ENCODE data around the gene LRPAP1. TPM values are rescaled to one million over a fixed set of nuclear protein-coding genes. Genes with fewer than 3 reads are reported as not detected.

The LRPAP1 gene
- total and polyA plus RNA-seq, 2 experiments from 2014 or later = 63.0 to 82.5 TPM

DNA sequence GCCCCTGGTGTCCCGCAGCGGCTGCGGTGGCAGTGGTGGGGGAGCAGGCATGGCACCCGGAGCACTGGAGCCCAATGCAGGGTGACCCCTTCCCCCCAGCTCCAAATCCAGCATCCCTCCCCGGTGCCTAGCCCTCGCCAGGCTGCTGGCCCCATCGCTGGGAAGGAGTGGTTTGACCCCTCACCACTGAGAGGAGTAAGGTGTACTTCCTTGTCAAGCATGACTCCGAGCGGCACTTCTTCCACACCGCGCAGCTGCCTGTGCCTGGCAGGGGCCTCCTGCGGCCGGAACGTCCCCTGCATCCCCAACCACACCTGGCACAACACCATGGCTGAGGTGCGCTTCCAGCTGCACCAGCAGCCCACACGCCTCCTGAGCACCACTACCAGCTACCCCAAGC, 27.0 kb downstream of the LRPAP1 start:
- no peak for DNase-seq (ENCODE audit: low spot score)
- Histone ChIP-seq H3K4me1 (ENCODE audit: insufficient read depth) (no peaks in the 10 kb centered on the region), H3K9me2 (ENCODE audit: insufficient read depth) (no peaks in the 10 kb centered on the region), H2AFZ (no peak overlapping the region), H3K4me2 (no peak overlapping the region), H3K79me2 (replicated peaks; ENCODE audit: insufficient read depth) (peaks cover 10% of the 10 kb centered on the region; the same call in 1 of the 2 replicates), H3K27ac (ENCODE audit: low read depth) (no peak overlapping the region), H3K36me3 (ENCODE audit: insufficient read depth) (0 out of 2 replicates have a peak, but pooled peaks cover 20% of the 10 kb centered on the region), H3F3A (replicated peaks; ENCODE audit: low read depth) (no peaks in the 10 kb centered on the region), H4K20me1 (replicated peaks; ENCODE audit: insufficient read depth) (peaks cover 37% of the 10 kb centered on the region), H3K27me3 (ENCODE audit: insufficient read depth) (no peaks in the 10 kb centered on the region), H3K4me3 (no peak overlapping the region)
- peaks cover 9% of the 10 kb centered on the region for H3K27me3 Mint-ChIP-seq (ENCODE audit: insufficient read depth, low read depth, poor library complexity)
- H3K4me1 Mint-ChIP-seq = no peaks in the 10 kb centered on the region; the same call in 2 of the 3 replicates
- peaks cover 38% of the 10 kb centered on the region for H3K36me3 Mint-ChIP-seq (ENCODE audit: low read depth)
- no peak for ATAC-seq
- TF ChIP-seq, protein P1, sequence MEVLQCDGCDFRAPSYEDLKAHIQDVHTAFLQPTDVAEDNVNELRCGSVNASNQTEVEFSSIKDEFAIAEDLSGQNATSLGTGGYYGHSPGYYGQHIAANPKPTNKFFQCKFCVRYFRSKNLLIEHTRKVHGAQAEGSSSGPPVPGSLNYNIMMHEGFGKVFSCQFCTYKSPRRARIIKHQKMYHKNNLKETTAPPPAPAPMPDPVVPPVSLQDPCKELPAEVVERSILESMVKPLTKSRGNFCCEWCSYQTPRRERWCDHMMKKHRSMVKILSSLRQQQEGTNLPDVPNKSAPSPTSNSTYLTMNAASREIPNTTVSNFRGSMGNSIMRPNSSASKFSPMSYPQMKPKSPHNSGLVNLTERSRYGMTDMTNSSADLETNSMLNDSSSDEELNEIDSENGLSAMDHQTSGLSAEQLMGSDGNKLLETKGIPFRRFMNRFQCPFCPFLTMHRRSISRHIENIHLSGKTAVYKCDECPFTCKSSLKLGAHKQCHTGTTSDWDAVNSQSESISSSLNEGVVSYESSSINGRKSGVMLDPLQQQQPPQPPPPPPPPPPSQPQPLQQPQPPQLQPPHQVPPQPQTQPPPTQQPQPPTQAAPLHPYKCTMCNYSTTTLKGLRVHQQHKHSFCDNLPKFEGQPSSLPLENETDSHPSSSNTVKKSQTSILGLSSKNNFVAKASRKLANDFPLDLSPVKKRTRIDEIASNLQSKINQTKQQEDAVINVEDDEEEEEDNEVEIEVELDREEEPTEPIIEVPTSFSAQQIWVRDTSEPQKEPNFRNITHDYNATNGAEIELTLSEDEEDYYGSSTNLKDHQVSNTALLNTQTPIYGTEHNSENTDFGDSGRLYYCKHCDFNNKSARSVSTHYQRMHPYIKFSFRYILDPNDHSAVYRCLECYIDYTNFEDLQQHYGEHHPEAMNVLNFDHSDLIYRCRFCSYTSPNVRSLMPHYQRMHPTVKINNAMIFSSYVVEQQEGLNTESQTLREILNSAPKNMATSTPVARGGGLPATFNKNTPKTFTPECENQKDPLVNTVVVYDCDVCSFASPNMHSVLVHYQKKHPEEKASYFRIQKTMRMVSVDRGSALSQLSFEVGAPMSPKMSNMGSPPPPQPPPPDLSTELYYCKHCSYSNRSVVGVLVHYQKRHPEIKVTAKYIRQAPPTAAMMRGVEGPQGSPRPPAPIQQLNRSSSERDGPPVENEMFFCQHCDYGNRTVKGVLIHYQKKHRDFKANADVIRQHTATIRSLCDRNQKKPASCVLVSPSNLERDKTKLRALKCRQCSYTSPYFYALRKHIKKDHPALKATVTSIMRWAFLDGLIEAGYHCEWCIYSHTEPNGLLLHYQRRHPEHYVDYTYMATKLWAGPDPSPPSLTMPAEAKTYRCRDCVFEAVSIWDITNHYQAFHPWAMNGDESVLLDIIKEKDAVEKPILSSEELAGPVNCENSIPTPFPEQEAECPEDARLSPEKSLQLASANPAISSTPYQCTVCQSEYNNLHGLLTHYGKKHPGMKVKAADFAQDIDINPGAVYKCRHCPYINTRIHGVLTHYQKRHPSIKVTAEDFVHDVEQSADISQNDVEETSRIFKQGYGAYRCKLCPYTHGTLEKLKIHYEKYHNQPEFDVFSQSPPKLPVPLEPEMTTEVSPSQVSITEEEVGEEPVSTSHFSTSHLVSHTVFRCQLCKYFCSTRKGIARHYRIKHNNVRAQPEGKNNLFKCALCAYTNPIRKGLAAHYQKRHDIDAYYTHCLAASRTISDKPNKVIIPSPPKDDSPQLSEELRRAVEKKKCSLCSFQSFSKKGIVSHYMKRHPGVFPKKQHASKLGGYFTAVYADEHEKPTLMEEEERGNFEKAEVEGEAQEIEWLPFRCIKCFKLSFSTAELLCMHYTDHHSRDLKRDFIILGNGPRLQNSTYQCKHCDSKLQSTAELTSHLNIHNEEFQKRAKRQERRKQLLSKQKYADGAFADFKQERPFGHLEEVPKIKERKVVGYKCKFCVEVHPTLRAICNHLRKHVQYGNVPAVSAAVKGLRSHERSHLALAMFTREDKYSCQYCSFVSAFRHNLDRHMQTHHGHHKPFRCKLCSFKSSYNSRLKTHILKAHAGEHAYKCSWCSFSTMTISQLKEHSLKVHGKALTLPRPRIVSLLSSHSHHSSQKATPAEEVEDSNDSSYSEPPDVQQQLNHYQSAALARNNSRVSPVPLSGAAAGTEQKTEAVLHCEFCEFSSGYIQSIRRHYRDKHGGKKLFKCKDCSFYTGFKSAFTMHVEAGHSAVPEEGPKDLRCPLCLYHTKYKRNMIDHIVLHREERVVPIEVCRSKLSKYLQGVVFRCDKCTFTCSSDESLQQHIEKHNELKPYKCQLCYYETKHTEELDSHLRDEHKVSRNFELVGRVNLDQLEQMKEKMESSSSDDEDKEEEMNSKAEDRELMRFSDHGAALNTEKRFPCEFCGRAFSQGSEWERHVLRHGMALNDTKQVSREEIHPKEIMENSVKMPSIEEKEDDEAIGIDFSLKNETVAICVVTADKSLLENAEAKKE (CRISPR knock-in tag; IDR thresholded peaks at IDR 0.05) = no peak
- TF ChIP-seq STAT1 (IDR thresholded peaks at IDR 0.05; ENCODE audit: unreplicated experiment) (no peak), ZNF331 (CRISPR knock-in tag; IDR thresholded peaks at IDR 0.05; ENCODE audit: low read depth) (no peak), EZH2 (IDR thresholded peaks at IDR 0.05; ENCODE audit: low read depth, unreplicated experiment) (no peak), NANOG (IDR thresholded peaks at IDR 0.05; ENCODE audit: borderline replicate concordance) (no peak), JUNB (IDR thresholded peaks at IDR 0.05; ENCODE audit: unreplicated experiment) (no peak), ZNF114 (CRISPR knock-in tag; IDR thresholded peaks at IDR 0.05) (no peak), CREB1 (CRISPR knock-in tag; IDR thresholded peaks at IDR 0.05; ENCODE audit: low read depth) (no peak), EZH2phosphoT487 (IDR thresholded peaks at IDR 0.05; ENCODE audit: unreplicated experiment) (no peak), POLR2AphosphoS5 (IDR thresholded peaks at IDR 0.05; ENCODE audit: low read depth) (no peak)
- TF ChIP-seq, protein P2, sequence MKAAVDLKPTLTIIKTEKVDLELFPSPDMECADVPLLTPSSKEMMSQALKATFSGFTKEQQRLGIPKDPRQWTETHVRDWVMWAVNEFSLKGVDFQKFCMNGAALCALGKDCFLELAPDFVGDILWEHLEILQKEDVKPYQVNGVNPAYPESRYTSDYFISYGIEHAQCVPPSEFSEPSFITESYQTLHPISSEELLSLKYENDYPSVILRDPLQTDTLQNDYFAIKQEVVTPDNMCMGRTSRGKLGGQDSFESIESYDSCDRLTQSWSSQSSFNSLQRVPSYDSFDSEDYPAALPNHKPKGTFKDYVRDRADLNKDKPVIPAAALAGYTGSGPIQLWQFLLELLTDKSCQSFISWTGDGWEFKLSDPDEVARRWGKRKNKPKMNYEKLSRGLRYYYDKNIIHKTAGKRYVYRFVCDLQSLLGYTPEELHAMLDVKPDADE (IDR thresholded peaks at IDR 0.05) = no peak
- TF ChIP-seq, protein P3, sequence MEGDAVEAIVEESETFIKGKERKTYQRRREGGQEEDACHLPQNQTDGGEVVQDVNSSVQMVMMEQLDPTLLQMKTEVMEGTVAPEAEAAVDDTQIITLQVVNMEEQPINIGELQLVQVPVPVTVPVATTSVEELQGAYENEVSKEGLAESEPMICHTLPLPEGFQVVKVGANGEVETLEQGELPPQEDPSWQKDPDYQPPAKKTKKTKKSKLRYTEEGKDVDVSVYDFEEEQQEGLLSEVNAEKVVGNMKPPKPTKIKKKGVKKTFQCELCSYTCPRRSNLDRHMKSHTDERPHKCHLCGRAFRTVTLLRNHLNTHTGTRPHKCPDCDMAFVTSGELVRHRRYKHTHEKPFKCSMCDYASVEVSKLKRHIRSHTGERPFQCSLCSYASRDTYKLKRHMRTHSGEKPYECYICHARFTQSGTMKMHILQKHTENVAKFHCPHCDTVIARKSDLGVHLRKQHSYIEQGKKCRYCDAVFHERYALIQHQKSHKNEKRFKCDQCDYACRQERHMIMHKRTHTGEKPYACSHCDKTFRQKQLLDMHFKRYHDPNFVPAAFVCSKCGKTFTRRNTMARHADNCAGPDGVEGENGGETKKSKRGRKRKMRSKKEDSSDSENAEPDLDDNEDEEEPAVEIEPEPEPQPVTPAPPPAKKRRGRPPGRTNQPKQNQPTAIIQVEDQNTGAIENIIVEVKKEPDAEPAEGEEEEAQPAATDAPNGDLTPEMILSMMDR (conservative IDR thresholded peaks at IDR 0.05; ENCODE audit: low read depth in 2 of 2) = no peak
- TF ChIP-seq, protein P4, sequence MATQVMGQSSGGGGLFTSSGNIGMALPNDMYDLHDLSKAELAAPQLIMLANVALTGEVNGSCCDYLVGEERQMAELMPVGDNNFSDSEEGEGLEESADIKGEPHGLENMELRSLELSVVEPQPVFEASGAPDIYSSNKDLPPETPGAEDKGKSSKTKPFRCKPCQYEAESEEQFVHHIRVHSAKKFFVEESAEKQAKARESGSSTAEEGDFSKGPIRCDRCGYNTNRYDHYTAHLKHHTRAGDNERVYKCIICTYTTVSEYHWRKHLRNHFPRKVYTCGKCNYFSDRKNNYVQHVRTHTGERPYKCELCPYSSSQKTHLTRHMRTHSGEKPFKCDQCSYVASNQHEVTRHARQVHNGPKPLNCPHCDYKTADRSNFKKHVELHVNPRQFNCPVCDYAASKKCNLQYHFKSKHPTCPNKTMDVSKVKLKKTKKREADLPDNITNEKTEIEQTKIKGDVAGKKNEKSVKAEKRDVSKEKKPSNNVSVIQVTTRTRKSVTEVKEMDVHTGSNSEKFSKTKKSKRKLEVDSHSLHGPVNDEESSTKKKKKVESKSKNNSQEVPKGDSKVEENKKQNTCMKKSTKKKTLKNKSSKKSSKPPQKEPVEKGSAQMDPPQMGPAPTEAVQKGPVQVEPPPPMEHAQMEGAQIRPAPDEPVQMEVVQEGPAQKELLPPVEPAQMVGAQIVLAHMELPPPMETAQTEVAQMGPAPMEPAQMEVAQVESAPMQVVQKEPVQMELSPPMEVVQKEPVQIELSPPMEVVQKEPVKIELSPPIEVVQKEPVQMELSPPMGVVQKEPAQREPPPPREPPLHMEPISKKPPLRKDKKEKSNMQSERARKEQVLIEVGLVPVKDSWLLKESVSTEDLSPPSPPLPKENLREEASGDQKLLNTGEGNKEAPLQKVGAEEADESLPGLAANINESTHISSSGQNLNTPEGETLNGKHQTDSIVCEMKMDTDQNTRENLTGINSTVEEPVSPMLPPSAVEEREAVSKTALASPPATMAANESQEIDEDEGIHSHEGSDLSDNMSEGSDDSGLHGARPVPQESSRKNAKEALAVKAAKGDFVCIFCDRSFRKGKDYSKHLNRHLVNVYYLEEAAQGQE (IDR thresholded peaks at IDR 0.05; ENCODE audit: unreplicated experiment) = no peak
- H3K27ac Mint-ChIP-seq = no peak overlapping the region
- no peak overlapping the region for H3K4me3 Mint-ChIP-seq
- H3K9me3 Mint-ChIP-seq = no peaks in the 10 kb centered on the region
